Neural cell (in vitro differentiated cells): ENCODE data around the gene DNAH8. TPM values are rescaled to one million over a fixed set of nuclear protein-coding genes. Genes with fewer than 3 reads are reported as not detected.
"Not testable (repeated sequence)": the region's sequence is repeated elsewhere in the genome, so short reads cannot be mapped to it uniquely, and the experiment has no call there.

Experiments
- H2AFZ ChIP-seq: fragments of 200-600, 300-800 bp; sonication (generic), shearing (Covaris generic); 2 replicates; pipeline ENCODE4 v1.6.0; 2014; ENCODE audit warnings: low read depth, mild to moderate bottlenecking, antibody characterized with exemption, low read length, moderate library complexity
- H3F3A ChIP-seq: fragments of 200-600 bp; shearing (Covaris generic); 2 replicates; pipeline ENCODE4 v1.6.1; 2016; ENCODE audit warnings: mild to moderate bottlenecking, moderate library complexity, mixed read lengths, antibody characterized with exemption, low read length; ENCODE audit not compliant: insufficient read depth, poor library complexity, severe bottlenecking
- H3K27ac ChIP-seq: fragments of 200-600, 300-800 bp; sonication (generic), shearing (Covaris generic); 2 replicates; pipeline ENCODE4 v1.5.1; 2014; ENCODE audit warnings: mild to moderate bottlenecking, low read length, moderate library complexity
- H3K27me3 ChIP-seq: fragments of 300-800, 200-600 bp; sonication (generic), shearing (Covaris generic); 2 replicates; pipeline ENCODE4 v1.6.0; 2014; ENCODE audit warnings: mild to moderate bottlenecking, low read depth, low read length, moderate library complexity; ENCODE audit not compliant: insufficient read depth
- H3K36me3 ChIP-seq: fragments of 300-800, 200-600 bp; sonication (generic), shearing (Covaris generic); 2 replicates; pipeline ENCODE4 v1.5.1; 2014; ENCODE audit warnings: mild to moderate bottlenecking, antibody characterized with exemption, low read length, moderate library complexity; ENCODE audit not compliant: insufficient read depth
- H3K4me2 ChIP-seq: fragments of 300-800, 200-600 bp; sonication (generic), shearing (Covaris generic); 2 replicates; pipeline ENCODE4 v1.6.0; 2014; ENCODE audit warnings: mild to moderate bottlenecking, low read length
- H3K4me3 ChIP-seq: fragments of 300-800, 200-600 bp; sonication (generic), shearing (Covaris generic); 2 replicates; pipeline ENCODE4 v1.5.1; 2014; ENCODE audit warnings: mild to moderate bottlenecking, low read length, moderate library complexity
- H3K79me2 ChIP-seq: fragments of 200-600 bp; shearing (Covaris generic); replicated peaks from 2 replicates; pipeline ENCODE4 v1.6.0; 2014; ENCODE audit warnings: mild to moderate bottlenecking, low read length, moderate library complexity; ENCODE audit not compliant: insufficient read depth
- H3K9ac ChIP-seq: fragments of 300-800, 200-600 bp; sonication (generic), shearing (Covaris generic); 2 replicates; pipeline ENCODE4 v1.6.1; 2016; ENCODE audit warnings: mild to moderate bottlenecking, low read length, mixed read lengths
- H3K9me2 ChIP-seq: fragments of 200-600 bp; shearing (Covaris generic); 2 replicates; pipeline ENCODE4 v1.6.1; 2016; ENCODE audit warnings: mild to moderate bottlenecking, low read length, mixed read lengths; ENCODE audit not compliant: insufficient read depth
- H3K9me3 ChIP-seq: fragments of 200-600, 300-800 bp; sonication (generic), shearing (Covaris generic); 2 replicates; pipeline ENCODE4 v1.6.1; 2016; ENCODE audit warnings: mild to moderate bottlenecking, mixed run types, low read length, moderate library complexity, mixed read lengths
- H4K20me1 ChIP-seq: fragments of 200-600 bp; shearing (Covaris generic); 2 replicates; pipeline ENCODE4 v1.6.1; 2016; ENCODE audit warnings: mild to moderate bottlenecking, mixed run types; ENCODE audit not compliant: insufficient read depth
- EP300 ChIP-seq: fragments of 450-650 bp; conservative IDR thresholded peaks from 2 replicates; pipeline ENCODE4 v1.6.1; 2014; ENCODE audit warnings: antibody characterized with exemption, mild to moderate bottlenecking, moderate library complexity; ENCODE audit not compliant: poor library complexity, severe bottlenecking
- EZH2 ChIP-seq: fragments of 200-600, 300-800 bp; shearing (Covaris generic), sonication (generic); IDR thresholded peaks from 2 replicates; pipeline ENCODE4 v1.6.1; 2014; ENCODE audit warnings: antibody characterized with exemption, low read length, borderline replicate concordance, mild to moderate bottlenecking; ENCODE audit not compliant: insufficient read depth, poor library complexity, severe bottlenecking
- MXI1 ChIP-seq: fragments of 450-650 bp; conservative IDR thresholded peaks from 2 replicates; pipeline ENCODE4 v1.6.1; 2014; ENCODE audit warnings: antibody characterized with exemption, mild to moderate bottlenecking; ENCODE audit not compliant: poor library complexity, severe bottlenecking
- POLR2AphosphoS5 ChIP-seq: IDR thresholded peaks from 2 replicates; pipeline ENCODE4 v1.6.1; 2012
- RAD21 ChIP-seq: fragments of 450-650 bp; conservative IDR thresholded peaks from 2 replicates; pipeline ENCODE4 v1.6.1; 2014; ENCODE audit warnings: antibody characterized with exemption, mild to moderate bottlenecking, moderate library complexity
- SMC3 ChIP-seq: fragments of 450-650 bp; conservative IDR thresholded peaks from 2 replicates; pipeline ENCODE4 v1.6.1; 2014; ENCODE audit warnings: antibody characterized with exemption, mild to moderate bottlenecking, moderate library complexity; ENCODE audit not compliant: poor library complexity
- TAF1 ChIP-seq: IDR thresholded peaks from 2 replicates; pipeline ENCODE4 v1.6.1; 2012; ENCODE audit warnings: low read depth
- polyA plus RNA-seq: library from polyadenylated mRNA; depleted of rRNA; stranded (reverse); fragments of >200 nt; gene quantifications from 2 replicates; pipeline ENCODE4 v1.2.3, GENCODE V29; 2014
- TF ChIP-seq, protein P1 (sequence below): IDR thresholded peaks from 2 replicates; pipeline ENCODE4 v1.6.1; 2012; ENCODE audit warnings: borderline replicate concordance
- TF ChIP-seq, protein P2 (sequence below): fragments of 450-650 bp; IDR thresholded peaks from 2 replicates; pipeline ENCODE4 v1.5.1; 2014; ENCODE audit warnings: antibody characterized with exemption, mild to moderate bottlenecking, moderate library complexity; ENCODE audit not compliant: poor library complexity, severe bottlenecking

Gene DNAH8
- polyA plus RNA-seq, 1 donor from 2014 or later = 0.07 TPM

DNA sequence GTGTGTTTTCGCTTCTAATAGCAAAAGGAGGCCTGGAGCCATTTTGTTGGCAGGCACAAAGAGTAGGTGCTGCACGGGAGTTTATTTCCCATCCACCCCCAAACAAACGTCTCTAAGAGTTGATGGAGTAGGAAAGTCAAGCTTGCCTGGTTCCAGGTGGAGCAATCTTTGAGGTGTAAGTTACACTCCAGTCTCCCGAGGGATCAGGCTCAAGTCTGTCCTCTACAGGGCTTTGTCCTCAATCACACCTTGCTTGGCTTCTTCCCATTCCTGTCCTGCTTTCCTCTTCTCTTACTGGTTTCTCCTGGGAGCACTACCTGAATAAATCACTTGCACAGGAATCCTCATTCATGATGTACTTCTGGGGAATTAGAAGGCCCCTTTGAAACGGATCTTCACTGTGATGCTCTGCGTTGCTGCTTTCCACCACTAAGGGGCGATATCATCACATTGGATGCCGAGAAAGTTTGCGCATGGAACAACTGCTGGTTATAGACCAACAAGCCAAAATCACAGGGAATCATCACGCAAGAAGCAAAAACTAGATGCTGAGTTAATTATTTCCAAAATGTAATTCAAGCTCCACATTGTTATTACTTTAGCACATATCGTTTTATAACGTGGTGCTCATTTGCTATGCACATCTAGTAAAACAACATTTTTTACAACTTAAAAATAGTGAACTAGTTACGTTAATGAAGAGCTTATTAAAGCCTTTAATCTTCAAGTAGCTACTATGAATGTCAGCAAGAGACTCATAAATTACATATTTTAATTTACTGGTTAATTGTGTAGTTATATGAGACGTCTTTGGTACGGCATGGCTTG, 156.8 kb downstream of the DNAH8 start:
- Histone ChIP-seq H3K4me2 (no peak overlapping the region), H2AFZ (no peak overlapping the region), H3K27ac (no peak overlapping the region), H3K9me3 (no peaks in the 10 kb centered on the region), H3K9ac (no peak overlapping the region), H4K20me1 (no peaks in the 10 kb centered on the region), H3K4me3 (no peak overlapping the region), H3K36me3 (no peaks in the 10 kb centered on the region), H3F3A (no peaks in the 10 kb centered on the region), H3K79me2 (no peaks in the 10 kb centered on the region), H3K9me2 (no peaks in the 10 kb centered on the region), H3K27me3 (no peaks in the 10 kb centered on the region)
- TF ChIP-seq, protein P1, sequence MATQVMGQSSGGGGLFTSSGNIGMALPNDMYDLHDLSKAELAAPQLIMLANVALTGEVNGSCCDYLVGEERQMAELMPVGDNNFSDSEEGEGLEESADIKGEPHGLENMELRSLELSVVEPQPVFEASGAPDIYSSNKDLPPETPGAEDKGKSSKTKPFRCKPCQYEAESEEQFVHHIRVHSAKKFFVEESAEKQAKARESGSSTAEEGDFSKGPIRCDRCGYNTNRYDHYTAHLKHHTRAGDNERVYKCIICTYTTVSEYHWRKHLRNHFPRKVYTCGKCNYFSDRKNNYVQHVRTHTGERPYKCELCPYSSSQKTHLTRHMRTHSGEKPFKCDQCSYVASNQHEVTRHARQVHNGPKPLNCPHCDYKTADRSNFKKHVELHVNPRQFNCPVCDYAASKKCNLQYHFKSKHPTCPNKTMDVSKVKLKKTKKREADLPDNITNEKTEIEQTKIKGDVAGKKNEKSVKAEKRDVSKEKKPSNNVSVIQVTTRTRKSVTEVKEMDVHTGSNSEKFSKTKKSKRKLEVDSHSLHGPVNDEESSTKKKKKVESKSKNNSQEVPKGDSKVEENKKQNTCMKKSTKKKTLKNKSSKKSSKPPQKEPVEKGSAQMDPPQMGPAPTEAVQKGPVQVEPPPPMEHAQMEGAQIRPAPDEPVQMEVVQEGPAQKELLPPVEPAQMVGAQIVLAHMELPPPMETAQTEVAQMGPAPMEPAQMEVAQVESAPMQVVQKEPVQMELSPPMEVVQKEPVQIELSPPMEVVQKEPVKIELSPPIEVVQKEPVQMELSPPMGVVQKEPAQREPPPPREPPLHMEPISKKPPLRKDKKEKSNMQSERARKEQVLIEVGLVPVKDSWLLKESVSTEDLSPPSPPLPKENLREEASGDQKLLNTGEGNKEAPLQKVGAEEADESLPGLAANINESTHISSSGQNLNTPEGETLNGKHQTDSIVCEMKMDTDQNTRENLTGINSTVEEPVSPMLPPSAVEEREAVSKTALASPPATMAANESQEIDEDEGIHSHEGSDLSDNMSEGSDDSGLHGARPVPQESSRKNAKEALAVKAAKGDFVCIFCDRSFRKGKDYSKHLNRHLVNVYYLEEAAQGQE = no peak
- TF ChIP-seq SMC3 (peak; percentile 93), EZH2 (no peak), TAF1 (no peak), POLR2AphosphoS5 (no peak), MXI1 (no peak), EP300 (no peak), RAD21 (peak; percentile 94)
- TF ChIP-seq, protein P2, sequence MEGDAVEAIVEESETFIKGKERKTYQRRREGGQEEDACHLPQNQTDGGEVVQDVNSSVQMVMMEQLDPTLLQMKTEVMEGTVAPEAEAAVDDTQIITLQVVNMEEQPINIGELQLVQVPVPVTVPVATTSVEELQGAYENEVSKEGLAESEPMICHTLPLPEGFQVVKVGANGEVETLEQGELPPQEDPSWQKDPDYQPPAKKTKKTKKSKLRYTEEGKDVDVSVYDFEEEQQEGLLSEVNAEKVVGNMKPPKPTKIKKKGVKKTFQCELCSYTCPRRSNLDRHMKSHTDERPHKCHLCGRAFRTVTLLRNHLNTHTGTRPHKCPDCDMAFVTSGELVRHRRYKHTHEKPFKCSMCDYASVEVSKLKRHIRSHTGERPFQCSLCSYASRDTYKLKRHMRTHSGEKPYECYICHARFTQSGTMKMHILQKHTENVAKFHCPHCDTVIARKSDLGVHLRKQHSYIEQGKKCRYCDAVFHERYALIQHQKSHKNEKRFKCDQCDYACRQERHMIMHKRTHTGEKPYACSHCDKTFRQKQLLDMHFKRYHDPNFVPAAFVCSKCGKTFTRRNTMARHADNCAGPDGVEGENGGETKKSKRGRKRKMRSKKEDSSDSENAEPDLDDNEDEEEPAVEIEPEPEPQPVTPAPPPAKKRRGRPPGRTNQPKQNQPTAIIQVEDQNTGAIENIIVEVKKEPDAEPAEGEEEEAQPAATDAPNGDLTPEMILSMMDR = peak; percentile 96

DNA sequence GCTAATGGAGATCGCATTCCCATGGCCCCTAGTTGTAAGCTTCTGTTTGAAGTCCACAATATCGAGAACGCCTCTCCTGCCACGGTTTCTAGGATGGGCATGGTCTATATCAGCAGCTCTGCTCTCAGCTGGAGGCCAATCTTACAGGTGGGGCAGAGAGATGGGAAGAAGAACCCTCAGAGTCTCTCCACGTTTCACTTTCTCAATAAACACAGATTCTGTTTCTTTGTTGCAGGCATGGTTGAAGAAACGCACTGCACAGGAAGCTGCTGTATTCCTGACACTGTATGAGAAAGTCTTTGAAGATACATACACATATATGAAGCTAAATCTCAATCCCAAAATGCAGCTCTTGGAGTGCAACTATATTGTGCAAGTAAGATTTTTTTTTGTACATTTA, 157.9 kb downstream of the DNAH8 start:
- Histone ChIP-seq H2AFZ (no peak overlapping the region), H3K4me3 (no peak overlapping the region), H3K27ac (no peak overlapping the region), H3K9me2 (no peaks in the 10 kb centered on the region), H4K20me1 (no peaks in the 10 kb centered on the region), H3F3A (no peaks in the 10 kb centered on the region), H3K4me2 (no peak overlapping the region), H3K27me3 (no peaks in the 10 kb centered on the region), H3K9me3 (no peaks in the 10 kb centered on the region), H3K79me2 (no peaks in the 10 kb centered on the region), H3K9ac (no peak overlapping the region), H3K36me3 (no peaks in the 10 kb centered on the region)
- TF ChIP-seq EZH2 = no peak
- TF ChIP-seq POLR2AphosphoS5 = no peak
- TF ChIP-seq SMC3 = no peak
- TF ChIP-seq EP300 = no peak
- TF ChIP-seq, protein P2 = no peak
- no peak for TF ChIP-seq MXI1
- TF ChIP-seq, protein P1 = no peak
- TF ChIP-seq TAF1 = no peak
- TF ChIP-seq RAD21 = no peak

GRCh38 chr6:38873816-38874215, 158.7 kb downstream of the DNAH8 start:
- H4K20me1 ChIP-seq = not testable (repeated sequence)

More at GRCh38 chr6:38873816-38874215, 158.7 kb downstream of the DNAH8 start:
- not testable (repeated sequence) for H3K9me3 ChIP-seq, H3F3A ChIP-seq, H3K4me3 ChIP-seq, H3K9ac ChIP-seq, H3K4me2 ChIP-seq, H2AFZ ChIP-seq, H3K27ac ChIP-seq, H3K9me2 ChIP-seq, H3K27me3 ChIP-seq, H3K36me3 ChIP-seq, H3K79me2 ChIP-seq
